GM19240 (cell line): ENCODE results near the gene DNMT3A.
"Not testable (repeated sequence)": the region's sequence is repeated elsewhere in the genome, so short reads cannot be mapped to it uniquely, and the experiment has no call there.

Source experiments
- DNase-seq: peaks from one replicate; pipeline ENCODE4 v3.0.0; 2011; ENCODE audit warnings: low spot score; ENCODE audit not compliant: insufficient read length

DNMT3A gene

GRCh38 chr2:25215948-25216679 lies 125.6 kb downstream of the DNMT3A start:
- DNase-seq = peak; percentile 55

- no peak for DNase-seq
Observed at GRCh38 chr2:25215232-25215631, 126.5 kb downstream of the DNMT3A start.

GRCh38 chr2:25213229-25213628 lies 128.5 kb downstream of the DNMT3A start:
- no peak for DNase-seq

GRCh38 chr2:25210923-25211322 lies 130.8 kb downstream of the DNMT3A start:
- not testable (repeated sequence) for DNase-seq

- DNase-seq = no peak
Observed at GRCh38 chr2:25207078-25207545, 134.6 kb downstream of the DNMT3A start.

GRCh38 chr2:25204190-25204838 lies 137.4 kb downstream of the DNMT3A start:
- no peak for DNase-seq

DNA sequence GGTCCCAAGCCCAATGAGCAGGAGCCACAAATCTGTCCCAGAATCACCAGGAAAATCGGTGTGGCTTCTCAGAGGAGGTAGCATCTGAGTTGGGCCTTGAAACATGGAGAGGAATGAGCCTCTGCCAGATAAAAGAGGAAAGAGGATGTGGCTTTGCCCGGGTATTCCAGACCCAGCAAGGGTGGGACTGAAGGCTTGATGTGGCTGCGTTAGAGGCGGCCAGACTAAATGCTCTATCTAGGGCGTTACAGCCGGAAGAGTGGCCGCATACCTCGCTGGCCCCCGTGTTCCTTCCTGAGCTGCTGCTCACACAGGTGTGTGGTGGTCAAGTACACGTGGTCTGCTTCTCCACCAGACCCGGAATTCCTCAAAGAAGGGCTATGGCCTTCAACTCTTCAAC lies 139.4 kb downstream of the DNMT3A start:
- no peak for DNase-seq

GRCh38 chr2:25201794-25202193 lies 139.9 kb downstream of the DNMT3A start:
- DNase-seq = no peak

- no peak for DNase-seq
Observed at GRCh38 chr2:25201265-25201664, 140.5 kb downstream of the DNMT3A start.

GRCh38 chr2:25198576-25198975 lies 143.1 kb downstream of the DNMT3A start:
- no peak for DNase-seq

- DNase-seq = no peak
Observed at GRCh38 chr2:25198209-25198525, 143.6 kb downstream of the DNMT3A start.

DNA sequence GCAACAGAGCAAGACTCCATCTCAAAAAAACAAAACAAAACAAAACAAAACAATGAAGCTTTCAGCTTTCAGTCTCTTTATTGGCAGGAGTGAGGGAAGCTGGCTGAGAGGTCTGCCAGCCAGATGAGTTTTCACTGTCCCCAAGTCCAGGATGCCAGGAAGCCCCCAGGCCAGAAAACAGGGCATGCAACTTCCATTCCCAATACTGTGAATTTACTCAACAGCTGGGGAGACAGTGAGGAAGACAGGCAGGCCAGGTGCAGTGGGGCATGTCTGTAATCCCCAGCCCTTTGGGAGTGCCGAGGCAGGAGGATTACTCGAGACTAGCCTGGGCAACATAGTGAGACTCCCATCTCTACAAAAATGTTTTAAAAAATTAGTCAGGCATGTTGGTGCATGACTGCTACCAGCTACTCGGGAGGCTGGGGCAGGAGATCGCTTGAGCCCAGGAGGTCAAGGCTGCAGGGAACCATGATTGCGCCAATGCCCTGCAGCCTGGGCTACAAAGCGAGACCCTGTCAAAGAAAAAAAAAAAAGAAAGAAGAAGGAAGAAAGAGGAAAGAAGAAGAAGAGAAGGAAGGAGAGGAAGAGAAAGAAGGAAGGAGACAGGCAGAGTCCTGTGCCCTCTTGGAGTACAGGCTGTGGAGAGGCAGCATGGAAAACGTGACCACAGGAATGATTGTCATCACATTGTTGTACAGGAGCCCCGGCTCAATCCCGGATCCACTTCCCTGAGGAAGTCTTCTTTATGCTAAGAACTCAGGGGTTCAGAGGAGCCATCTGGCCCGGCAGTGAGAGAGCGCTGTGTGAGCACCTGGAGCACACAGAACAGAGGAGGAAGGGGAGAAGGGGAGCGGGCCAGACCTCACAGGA lies 144.2 kb downstream of the DNMT3A start:
- no peak for DNase-seq

DNA sequence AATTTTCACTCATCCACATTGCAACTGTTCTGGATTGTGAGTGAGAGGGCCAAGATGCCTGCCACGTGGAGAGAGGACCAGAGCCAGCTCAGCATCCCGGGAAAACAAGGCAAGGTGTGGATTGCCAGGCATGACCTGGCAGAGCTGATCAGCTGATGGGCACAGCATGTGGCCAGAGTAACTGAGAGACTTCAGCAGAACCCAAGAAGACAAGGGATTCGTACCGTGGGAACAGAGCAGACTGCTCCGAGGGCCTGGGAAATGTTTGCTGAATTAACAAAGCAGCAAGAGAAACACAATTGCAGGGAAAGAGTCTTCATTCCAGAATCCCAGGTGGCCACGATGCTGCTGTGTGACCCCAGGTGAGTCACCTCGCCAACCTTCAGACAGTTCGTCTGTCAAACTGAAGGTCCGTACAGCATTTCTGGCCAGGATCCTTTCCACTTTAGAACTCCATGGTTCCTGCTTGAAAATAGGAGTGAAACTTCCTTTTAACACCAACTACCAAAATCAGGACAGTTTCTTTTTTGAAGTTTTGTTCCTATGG lies 147.1 kb downstream of the DNMT3A start:
- DNase-seq = no peak

DNA sequence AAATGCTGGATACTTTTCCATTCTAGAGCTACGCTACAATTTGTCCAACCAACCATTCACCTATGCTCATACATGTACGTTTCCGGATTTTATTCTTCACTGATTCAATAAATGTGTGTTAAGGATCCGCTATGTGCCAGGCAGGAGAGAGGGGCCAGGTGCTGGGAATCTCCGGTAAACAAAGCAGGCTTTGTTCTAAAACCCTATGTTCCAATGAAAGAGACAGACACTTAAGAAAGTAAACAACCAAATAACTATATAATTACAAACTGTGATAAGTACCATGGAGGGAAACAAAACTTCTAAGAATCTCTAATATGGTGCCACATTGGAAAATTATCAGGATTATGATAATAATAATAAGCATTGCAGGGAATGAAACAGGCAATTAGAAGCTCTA lies 151.2 kb downstream of the DNMT3A start:
- no peak for DNase-seq

DNA sequence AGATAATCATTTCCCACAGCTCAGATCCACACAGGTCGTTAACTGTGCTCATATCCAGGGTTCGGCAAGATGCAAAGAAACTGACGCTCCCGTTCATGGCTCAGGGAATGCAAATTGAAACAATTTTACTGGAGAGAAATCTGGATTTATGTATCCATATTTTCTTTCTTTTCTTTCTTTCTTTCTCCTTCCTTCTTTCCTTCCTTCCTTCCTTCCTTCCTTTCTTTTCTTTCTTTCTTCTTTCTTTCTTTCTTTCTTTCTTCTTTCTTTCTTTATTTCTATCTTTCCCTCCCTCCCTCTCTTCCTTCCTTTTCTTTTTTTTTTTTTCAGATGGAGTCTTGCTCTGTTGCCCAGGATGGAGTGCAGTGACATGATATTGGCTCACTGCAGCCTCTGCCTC lies 153.3 kb downstream of the DNMT3A start:
- no peak for DNase-seq

DNA sequence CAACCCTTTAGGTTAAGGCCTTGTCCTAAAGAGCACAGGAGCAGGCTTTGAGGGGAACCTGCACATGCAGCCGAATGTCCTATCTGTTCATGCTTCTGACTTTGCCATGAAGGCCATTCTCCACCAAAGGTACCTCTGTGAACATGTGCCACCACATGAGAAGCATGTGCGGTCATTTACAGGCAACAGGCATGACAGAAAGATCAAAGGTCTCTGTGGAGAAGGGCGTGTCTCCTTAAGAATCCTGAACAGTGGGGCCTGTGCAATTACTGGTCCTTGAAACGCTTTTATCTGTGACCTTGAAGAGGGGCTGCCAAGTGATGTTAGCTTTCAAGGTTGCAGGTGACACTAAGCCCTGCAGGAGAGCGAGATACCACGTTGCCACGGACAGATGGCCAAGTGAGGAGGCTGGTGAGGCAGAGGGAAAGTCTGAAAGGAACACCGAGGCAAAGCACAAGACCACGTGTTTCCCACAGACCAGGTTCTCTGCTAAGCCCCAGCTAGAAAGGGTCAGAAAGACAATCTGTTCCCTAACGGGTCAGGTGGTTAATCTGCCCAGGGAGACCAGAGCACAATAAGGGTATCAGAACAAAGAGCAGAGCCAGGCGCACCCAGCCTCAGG lies 153.9 kb downstream of the DNMT3A start:
- DNase-seq = no peak

- no peak for DNase-seq
Observed at GRCh38 chr2:25184254-25184653, 157.5 kb downstream of the DNMT3A start.

- DNase-seq = no peak
Observed at GRCh38 chr2:25178976-25179375, 162.7 kb downstream of the DNMT3A start.
